HEK293T (cell line): ENCODE data around the gene RNF138.

Experiments used
- CTCF ChIA-PET: fragments of 350-600 bp; formaldehyde crosslinking; extraction: SDS; loops from one replicate; lab custom pipeline; 2021; ENCODE audit warnings: antibody characterized with exemption, inconsistent platforms; lab: Yijun Ruan, JAX
- POLR2A ChIA-PET: fragments of 350-600 bp; formaldehyde crosslinking; extraction: SDS; loops from one replicate; lab custom pipeline; 2020; ENCODE audit warnings: antibody characterized with exemption, inconsistent platforms; lab: Yijun Ruan, JAX
- DNase-seq: peaks from one replicate; pipeline ENCODE4 v3.0.0; 2012; ENCODE audit warnings: mixed read lengths; ENCODE audit errors: extremely low spot score
- ARNT ChIP-seq: fragments of 450-650 bp; IDR thresholded peaks from 2 replicates; pipeline ENCODE4 v1.6.1; 2017; ENCODE audit warnings: mild to moderate bottlenecking
- BHLHE40 ChIP-seq: fragments of 450-650 bp; IDR thresholded peaks from 2 replicates; pipeline ENCODE4 v1.6.1; 2016; ENCODE audit warnings: mild to moderate bottlenecking, moderate library complexity, borderline replicate concordance
- CTBP1 ChIP-seq: fragments of 450-650 bp; IDR thresholded peaks from 2 replicates; pipeline ENCODE4 v1.6.1; 2016; ENCODE audit warnings: borderline replicate concordance
- ELF4 ChIP-seq: fragments of 450-650 bp; IDR thresholded peaks from 2 replicates; pipeline ENCODE4 v1.6.1; 2017; ENCODE audit warnings: antibody characterized with exemption
- FOXA1 ChIP-seq: fragments of 450-650 bp; IDR thresholded peaks from 2 replicates; pipeline ENCODE4 v1.6.1; 2016; ENCODE audit warnings: mild to moderate bottlenecking
- FOXK2 ChIP-seq: fragments of 450-650 bp; IDR thresholded peaks from 2 replicates; pipeline ENCODE4 v1.6.1; 2016; ENCODE audit warnings: mild to moderate bottlenecking
- FOXM1 ChIP-seq: fragments of 450-650 bp; IDR thresholded peaks from 2 replicates; pipeline ENCODE4 v1.6.1; 2017; ENCODE audit warnings: mild to moderate bottlenecking, borderline replicate concordance
- HDGF ChIP-seq: fragments of 450-650 bp; IDR thresholded peaks from 2 replicates; pipeline ENCODE4 v1.6.1; 2017; ENCODE audit warnings: antibody characterized with exemption, borderline replicate concordance
- L3MBTL2 ChIP-seq: fragments of 450-650 bp; conservative IDR thresholded peaks from 2 replicates; pipeline ENCODE4 v1.6.1; 2016; ENCODE audit warnings: mild to moderate bottlenecking
- LEF1 ChIP-seq: fragments of 450-650 bp; IDR thresholded peaks from 2 replicates; pipeline ENCODE4 v1.6.1; 2017; ENCODE audit warnings: mild to moderate bottlenecking, borderline replicate concordance
- NFRKB ChIP-seq: fragments of 450-650 bp; IDR thresholded peaks from 2 replicates; pipeline ENCODE4 v1.6.1; 2016; ENCODE audit warnings: mild to moderate bottlenecking, moderate library complexity
- SP1 ChIP-seq: fragments of 450-650 bp; IDR thresholded peaks from 2 replicates; pipeline ENCODE4 v1.6.1; 2017
- SUZ12 ChIP-seq: fragments of 450-650 bp; IDR thresholded peaks from 2 replicates; pipeline ENCODE4 v1.6.1; 2016; ENCODE audit warnings: mild to moderate bottlenecking
- TARDBP ChIP-seq: fragments of 450-650 bp; IDR thresholded peaks from 2 replicates; pipeline ENCODE4 v1.6.1; 2016
- ZNF384 ChIP-seq: fragments of 450-650 bp; IDR thresholded peaks from 2 replicates; pipeline ENCODE4 v1.6.1; 2016
- TF ChIP-seq, protein P1 (sequence below): fragments of 450-650 bp; IDR thresholded peaks from 2 replicates; pipeline ENCODE4 v1.6.1; 2016

The RNF138 gene

DNA sequence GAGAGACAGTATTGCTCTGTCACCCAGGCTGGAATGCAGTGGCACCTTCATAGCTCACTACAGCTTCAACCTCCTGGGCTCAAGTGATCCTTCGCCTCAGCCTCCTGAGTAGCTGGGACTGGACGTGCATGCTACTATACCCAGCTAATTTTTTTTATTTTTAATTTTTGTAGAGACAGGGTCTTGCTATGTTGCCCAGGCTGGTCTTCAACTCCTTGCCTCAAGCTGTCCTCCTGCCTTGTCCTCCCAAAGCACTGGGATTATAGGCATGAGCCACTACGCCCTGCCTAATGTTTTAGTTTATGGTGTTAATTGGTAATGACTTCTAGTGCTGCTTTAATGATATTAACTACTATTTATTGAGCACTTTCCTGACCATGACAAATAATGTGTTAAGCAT, 18.3 kb downstream of the RNF138 start:
- DNase-seq, result no peak
- ChIA-PET POLR2A (no interaction called here), CTCF (no interaction called here)
- TF ChIP-seq ZNF384 (no peak), SP1 (no peak), BHLHE40 (no peak), LEF1 (no peak), ELF4 (no peak), NFRKB (no peak), TARDBP (no peak), ARNT (no peak), SUZ12 (no peak), FOXA1 (no peak), HDGF (no peak), L3MBTL2 (no peak), FOXM1 (no peak), CTBP1 (no peak)
- TF ChIP-seq, protein P1, sequence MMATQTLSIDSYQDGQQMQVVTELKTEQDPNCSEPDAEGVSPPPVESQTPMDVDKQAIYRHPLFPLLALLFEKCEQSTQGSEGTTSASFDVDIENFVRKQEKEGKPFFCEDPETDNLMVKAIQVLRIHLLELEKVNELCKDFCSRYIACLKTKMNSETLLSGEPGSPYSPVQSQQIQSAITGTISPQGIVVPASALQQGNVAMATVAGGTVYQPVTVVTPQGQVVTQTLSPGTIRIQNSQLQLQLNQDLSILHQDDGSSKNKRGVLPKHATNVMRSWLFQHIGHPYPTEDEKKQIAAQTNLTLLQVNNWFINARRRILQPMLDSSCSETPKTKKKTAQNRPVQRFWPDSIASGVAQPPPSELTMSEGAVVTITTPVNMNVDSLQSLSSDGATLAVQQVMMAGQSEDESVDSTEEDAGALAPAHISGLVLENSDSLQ, result no peak

DNA sequence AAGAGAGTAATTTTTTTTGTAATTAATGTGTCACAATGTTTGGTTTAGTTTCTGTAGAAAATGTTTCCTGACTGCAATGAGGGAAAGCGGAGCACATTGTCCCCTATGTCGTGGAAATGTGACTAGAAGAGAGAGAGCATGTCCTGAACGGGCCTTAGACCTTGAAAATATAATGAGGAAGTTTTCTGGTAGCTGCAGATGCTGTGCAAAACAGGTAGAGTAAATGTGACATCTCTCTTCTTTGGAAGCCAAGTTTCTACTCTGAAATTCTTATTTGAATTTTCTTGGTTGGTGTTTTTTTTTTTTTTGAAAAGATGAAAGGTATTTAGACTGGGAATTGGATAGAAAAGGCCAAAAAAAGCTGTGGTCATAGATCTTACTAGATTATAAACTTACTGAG, 20.0 kb downstream of the RNF138 start:
- ChIA-PET POLR2A (no interaction called here), CTCF (interaction anchor here (0.6 kb wide), 1 partner anchor 170 kb away, joined by 5 read pairs; no protein-coding TSS in a partner anchor)
- DNase-seq, result no peak
- no peak for TF ChIP-seq CTBP1
- TF ChIP-seq, protein P1, result no peak
- no peak for TF ChIP-seq LEF1
- no peak for TF ChIP-seq NFRKB
- TF ChIP-seq L3MBTL2, result no peak
- TF ChIP-seq ARNT, result no peak
- TF ChIP-seq FOXM1, result no peak
- TF ChIP-seq SUZ12, result no peak
- no peak for TF ChIP-seq ELF4

DNA sequence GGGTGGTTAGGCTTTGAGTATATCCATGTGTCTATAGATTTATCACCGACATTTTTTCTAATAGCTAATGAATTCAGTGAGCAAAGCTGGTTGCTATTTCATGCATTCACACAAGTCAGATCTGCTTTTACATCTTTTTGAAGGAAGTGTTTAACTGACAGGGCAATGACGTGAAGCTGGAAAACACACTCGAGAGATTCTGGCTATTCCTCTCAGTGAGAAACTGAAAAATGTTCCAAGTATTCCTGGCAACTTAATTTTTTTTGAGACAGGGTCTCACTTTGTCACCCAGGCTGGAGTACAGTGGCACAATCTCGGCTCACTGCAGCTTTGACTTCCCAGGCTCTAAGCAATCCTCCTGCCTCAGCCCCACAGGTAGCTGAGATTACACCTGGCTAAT, 21.2 kb downstream of the RNF138 start:
- ChIA-PET CTCF (interaction anchor here (0.7 kb wide), 1 partner anchor 45 kb away, joined by 3 read pairs; no protein-coding TSS in a partner anchor), POLR2A (interaction anchor here (0.7 kb wide), 1 partner anchor 16 kb away, joined by 4 read pairs; no protein-coding TSS in a partner anchor)
- no peak for DNase-seq
- TF ChIP-seq FOXA1 (no peak), ZNF384 (no peak), CTBP1 (no peak), TARDBP (no peak), SP1 (no peak), L3MBTL2 (no peak), BHLHE40 (no peak), HDGF (no peak), SUZ12 (no peak), ARNT (no peak), FOXM1 (no peak), LEF1 (no peak), NFRKB (no peak), FOXK2 (no peak), ELF4 (no peak)
- TF ChIP-seq, protein P1, result no peak

DNA sequence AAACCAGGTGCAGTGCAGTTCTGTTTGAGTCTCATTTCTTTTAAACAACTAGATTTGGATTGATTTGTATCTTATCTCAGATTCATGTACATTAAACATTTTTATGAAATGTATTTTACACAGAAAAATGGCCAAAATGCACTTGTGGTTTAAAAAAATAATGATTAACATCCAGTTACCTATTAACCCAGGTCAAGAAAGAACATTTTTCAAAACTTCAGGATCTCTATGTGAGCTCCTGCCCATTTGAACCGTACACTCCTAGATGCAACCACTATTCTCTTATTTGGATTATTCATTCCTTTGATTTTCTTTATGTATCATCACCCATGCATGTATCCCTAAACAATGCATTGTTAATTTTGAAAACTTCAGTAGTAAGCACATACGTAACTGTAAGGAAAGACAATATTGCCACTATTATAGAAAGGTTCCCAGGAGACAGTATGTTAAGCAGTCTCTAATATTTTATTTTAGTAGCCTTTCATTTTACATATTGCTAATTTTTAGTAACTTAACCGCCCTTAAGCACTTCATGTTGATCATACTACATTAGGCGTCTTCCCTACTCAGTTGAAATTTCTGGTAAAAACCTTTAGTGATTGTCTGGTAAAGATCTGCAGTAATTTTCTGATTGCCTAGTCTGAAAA, 22.7 kb downstream of the RNF138 start:
- no peak for DNase-seq
- ChIA-PET CTCF (no interaction called here), POLR2A (interaction anchor here (1.0 kb wide), 1 partner anchor 23 kb away, joined by 3 read pairs; the partner anchor contains the start of gene RNF138)
- TF ChIP-seq HDGF (no peak), NFRKB (no peak), CTBP1 (no peak)

DNA sequence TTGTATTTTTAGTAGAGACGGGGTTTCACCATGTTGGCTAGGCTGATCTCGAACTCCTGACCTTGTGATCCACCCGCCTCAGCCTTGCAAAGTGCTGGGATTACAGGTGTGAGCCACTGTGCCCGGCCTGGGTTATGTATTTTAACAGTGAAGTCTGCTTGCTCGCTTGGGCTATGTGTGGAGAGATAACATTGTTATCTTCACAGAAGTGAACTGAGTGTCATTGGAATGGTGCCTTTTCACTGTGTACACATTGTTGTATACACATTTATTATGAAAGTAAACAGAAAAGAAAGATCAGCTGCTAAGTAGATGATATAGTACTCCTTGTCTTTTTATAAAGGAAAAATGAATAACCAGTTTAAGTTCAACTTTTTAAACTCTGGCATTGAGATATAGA, 30.4 kb downstream of the RNF138 start:
- ChIA-PET POLR2A (no interaction called here), CTCF (no interaction called here)
- TF ChIP-seq ARNT (no peak), L3MBTL2 (no peak), ZNF384 (no peak), HDGF (no peak), SUZ12 (no peak)
- TF ChIP-seq, protein P1, result no peak
- no peak for DNase-seq

DNA sequence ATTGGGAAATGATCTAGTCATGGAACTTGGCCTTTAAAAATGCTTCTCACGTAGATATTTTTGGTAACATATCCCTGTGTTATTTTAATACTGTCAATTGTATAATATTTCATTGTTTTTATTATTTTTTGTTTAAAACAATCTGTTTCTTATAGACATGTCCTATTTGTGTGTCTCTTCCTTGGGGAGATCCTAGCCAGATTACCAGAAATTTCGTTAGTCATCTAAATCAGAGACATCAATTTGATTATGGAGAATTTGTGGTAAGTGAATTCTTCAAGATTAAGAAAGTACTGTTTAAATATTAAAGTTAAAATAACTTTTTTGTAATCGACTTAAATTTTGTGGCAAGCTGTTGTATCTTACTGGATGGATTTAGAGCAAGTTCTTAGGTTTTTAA, 34.9 kb downstream of the RNF138 start:
- ChIA-PET CTCF (interaction anchor here (0.6 kb wide), 1 partner anchor 101 kb away, joined by 3 read pairs; no protein-coding TSS in a partner anchor), POLR2A (no interaction called here)
- TF ChIP-seq CTBP1 (no peak), LEF1 (no peak), L3MBTL2 (no peak)
- no peak for DNase-seq
